AML-193 (cell line): ENCODE measurements around the gene GDF3.

Source experiments
- DNase-seq, 2 experiments: peaks; one replicate each; lab custom pipeline; 2025; lab: John Stamatoyannopoulos, UW

GDF3 gene

DNA sequence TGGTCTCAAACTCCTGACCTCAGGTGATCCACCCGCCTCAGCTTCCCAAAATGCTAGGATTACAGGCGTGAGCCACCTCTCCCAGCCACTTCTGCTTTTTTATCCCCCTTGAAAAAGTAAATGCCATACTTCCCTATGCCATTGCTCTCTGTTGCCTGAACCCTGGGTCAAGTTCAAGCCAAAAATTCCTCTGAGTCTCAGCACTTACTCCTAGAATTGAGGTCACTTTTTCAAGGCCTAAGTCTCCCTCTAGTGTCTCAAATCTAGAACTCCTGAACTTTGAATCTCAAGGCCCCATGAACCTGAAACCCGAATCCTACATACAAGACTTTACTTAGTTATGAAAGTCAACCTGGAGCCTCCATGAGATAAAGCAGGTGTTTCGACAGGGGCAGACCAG lies 28.4 kb downstream of the GDF3 start:
- peak; percentile 30 to 51 for DNase-seq

DNA sequence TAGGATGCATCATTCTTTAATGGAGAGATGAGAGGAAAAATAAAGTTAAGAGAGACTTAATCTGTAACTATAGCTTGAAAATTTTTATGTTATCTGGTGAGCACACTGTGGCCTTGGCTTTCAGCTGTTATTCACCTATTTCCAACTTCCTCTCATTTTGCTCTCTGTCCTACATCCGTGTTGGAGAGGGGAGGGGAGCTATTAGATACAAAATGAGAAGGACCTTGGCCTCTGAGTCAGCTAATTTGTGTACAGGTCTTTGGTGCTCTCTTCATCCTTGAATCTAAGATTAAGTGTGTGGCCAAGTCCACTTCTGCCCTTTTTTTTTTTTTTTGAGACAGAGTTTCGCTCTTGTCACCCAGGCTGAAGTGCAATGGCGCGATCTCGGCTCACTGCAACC lies 29.0 kb downstream of the GDF3 start:
- DNase-seq: no peak

DNA sequence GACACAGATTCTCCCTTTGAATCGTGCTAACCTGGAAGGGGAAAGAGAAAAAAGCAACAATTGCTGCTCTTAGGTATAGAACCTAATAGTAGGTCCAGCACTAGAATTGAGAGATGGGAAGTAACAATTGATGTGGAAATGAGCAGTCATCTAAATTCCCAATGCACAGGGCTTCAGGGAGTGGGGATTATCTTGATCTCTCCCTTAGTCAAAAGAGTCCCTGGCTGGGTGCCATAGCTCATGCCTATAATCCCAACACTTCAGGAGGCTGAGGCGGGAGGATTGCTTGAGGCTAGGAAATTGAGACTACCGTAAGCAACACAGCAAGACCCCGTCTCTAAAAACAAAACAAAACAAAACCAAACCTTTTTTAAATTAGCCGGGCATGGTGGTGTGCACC lies 33.8 kb downstream of the GDF3 start:
- DNase-seq: no peak

DNA sequence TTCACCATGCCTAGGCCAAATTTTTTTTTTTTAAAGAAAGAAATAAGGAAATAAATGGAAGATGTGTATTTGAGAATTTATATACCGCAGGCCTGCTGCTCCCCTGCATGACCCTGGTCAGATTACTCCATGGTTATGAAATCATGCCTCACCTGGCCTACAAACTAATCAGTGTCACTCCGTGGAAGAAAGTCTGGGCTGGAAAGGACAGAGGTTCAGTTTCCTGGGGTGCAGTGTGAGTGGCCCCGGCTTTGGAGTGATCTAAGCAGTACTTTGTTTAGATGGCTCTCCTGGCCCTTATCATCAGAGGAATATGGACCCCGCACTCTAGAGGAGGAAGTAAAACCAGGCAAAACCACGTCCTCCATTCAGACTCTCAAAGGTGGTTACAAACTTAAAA lies 39.5 kb downstream of the GDF3 start:
- no peak for DNase-seq

DNA sequence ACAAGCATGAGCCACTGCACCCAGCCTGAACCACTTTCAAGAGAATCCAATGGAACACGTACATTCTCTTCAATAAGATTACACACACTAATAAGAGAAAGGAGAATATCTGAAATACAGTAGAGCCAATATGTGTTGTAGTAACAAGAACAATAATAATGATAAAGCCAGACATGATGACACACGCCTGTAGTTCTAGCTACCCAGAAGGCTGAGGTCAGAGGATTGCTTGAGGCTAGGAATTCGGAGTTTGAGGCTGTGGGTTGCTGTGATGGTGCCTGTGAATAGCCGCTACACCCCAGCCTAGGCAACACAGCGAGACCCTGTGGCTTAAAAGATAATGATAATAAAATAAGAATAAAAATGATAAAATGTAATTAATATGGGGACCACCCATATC lies 45.5 kb downstream of the GDF3 start:
- no peak for DNase-seq

DNA sequence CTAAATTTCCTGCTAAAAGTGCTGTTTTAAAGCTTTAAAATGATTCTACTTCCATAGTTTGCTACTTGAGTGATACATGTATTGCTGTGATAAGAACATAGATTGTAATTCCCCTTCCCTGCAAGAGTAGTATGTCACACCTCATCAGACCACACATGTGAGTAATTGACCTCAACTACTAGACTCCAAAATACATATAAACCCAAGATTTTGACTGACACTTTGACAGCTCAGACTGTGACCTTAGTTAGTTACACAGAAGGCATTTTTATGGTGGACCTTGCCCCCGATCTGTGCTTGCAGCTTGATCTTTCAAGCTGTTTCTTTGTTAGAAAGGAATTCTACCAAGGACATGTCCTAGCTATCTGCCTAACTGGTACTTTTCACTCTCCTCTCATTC lies 48.5 kb downstream of the GDF3 start:
- DNase-seq: no peak

DNA sequence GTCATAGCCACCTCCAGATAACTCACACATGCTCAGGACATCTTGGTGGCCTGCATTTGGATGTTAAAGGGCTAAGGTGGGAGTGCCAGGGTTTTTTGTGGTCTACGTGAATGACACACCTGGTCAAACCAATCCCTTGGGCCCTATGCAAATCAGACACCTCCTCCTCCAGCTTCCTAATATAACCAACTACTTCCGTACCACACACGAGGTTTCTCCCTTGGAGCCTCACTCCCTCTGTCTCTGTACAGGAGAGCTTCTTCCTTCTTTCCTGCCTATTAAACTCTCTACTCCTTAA lies 49.4 kb downstream of the GDF3 start:
- no peak for DNase-seq

DNA sequence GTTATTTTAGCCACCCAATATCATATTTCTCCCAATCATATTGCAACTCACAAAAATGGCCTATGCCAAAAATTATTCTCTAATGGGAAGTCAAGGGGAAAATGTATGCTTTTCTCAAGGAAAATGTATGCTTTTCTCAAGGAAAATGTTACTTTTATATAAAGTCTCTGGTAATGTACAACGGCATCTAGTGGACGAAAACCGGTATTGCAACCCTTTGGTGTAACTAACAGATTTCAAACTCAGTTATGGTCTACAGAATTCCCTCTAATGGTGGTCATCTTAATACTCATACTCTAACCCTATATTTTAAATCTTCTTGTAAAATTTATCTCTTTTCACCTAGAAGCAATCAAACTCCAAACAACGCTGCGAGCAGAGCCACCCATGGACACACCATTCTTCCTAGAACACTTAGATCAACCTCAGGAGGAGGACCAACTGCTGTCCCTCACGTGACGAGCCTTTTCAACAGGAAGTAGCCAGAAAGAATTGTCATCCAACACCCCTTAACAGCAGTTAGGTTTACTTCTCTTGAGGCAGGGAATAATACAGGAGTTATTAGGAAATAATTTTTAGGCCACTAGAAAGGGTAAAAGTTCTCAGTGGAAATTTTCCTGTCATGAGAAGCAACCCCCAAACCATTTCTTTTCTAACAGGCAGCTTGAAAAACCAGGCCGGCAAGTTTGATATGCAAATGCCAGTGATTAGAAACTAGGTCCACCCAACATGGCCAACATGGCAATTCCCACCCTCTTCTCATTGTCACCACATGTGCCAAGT lies 50.0 kb downstream of the GDF3 start:
- DNase-seq: peak; percentile 35 to 40

DNA sequence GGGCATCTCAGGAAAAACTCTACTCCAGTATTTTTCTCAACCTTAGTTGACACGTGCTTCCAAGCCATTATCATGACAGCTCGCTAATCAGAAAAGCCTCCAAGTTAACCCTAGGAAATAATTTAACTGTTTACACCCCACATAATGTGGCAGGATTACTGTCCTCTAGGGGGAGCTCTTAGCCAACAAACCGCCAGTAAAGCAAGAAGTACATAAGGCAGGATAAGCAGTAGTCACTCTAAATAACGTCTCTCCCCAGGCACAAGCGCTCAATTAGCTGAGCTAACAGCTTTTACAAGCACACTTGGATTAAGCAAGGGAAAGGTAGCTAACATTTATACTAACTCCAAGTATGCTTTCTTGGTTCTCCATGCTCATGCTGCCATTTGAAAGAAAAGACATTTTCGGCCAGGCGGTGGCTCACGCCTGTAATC lies 52.7 kb downstream of the GDF3 start:
- DNase-seq: peak; percentile 9 to 29

DNA sequence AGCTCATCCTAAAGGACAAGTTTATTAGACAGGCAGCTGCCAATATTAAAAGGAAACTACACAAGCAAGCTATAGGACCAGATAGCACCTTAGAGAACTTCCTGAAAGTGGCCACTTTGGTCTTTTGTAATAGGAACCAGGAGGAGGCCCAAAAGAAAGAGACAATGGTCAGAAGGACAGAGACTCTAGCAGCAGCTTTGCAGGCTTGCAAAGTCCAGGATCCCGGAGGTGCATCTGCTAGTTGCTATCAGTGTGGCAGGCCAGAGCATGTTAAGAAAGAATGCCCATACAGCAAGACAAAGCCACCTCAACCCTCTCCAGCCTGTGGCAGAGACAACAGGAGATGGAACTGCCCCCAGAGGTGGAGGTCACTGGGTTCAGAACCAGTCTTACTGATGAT lies 53.3 kb downstream of the GDF3 start:
- peak in 1 of 2 experiments; percentile 6 for DNase-seq

DNA sequence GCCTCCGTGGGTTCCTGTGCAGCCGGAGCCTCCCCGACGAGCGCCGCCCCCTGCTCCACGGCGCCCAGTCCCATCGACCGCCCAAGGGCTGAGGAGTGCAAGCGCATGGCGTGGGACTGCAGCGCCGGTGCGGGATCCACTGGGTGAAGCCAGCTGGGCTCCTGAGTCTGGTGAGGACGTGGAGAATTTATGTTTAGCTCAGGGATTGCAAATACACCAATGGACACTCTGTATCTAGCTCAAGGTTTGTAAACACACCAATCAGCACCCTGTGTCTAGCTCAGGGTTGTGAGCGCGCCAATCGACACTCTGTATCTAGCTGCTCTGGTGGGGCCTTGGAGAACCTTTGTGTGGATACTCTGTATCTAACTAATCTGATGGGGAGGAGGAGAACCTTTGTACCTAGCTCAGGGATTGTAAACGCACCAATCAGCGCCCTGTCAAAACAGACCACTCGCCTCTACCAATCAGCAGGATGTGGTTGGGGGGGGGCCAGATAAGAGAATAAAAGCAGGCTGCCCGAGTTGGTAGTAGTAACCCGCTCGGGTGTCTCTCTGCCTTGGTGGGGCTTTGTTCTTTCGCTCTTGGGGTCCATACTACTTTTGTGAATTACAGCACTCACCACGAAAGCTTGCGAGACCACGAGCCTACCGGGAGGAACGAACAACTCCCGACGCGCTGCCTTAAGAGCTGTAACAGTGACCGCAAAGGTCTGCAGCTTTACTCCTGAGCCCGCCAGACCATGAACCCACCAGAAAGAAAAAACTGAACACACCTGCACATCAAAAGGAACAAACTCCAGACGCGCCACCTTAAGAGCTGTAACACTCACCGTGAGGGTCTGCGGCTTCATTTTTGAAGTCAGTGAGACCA lies 55.2 kb downstream of the GDF3 start:
- DNase-seq: peak in 1 of 2 experiments; percentile 12
